Upper lobe of left lung (tissue), 4 donors: Measurements from ENCODE around the gene NR5A1.

ENCODE experiments used
- POLR2A ChIP-seq, 4 donors: fragments of 450-650 bp; IDR thresholded peaks; one replicate each; pipeline ENCODE4 v1.5.1; 2016 to 2017; ENCODE audit warnings: antibody characterized with exemption in 4 of 4, mild to moderate bottlenecking in 2 of 4
- POLR2AphosphoS5 ChIP-seq, 2 donors: sonication (generic); formaldehyde crosslinking; IDR thresholded peaks; one replicate each; pipeline ENCODE4 v1.5.1; 2017; ENCODE audit warnings: antibody characterized with exemption in 2 of 2

GRCh38 chr9:124442826-124443225 lies 64.4 kb downstream of the NR5A1 start:
- TF ChIP-seq POLR2A (IDR thresholded peaks at IDR 0.05) (no peak), POLR2AphosphoS5 (IDR thresholded peaks at IDR 0.05) (no peak)
